GM12872 (cell line): ENCODE data around the gene FANK1.

Experiments
- CTCF ChIP-seq: IDR thresholded peaks from 3 replicates; pipeline ENCODE4 v1.5.1; 2011; ENCODE audit warnings: low read depth, mild to moderate bottlenecking, low read length, moderate library complexity; ENCODE audit not compliant: insufficient read depth

Gene FANK1

GRCh38 chr10:126006906-126007305 is 110.5 kb downstream of the FANK1 start:
- TF ChIP-seq CTCF, result no peak

GRCh38 chr10:126009650-126010049 is 113.3 kb downstream of the FANK1 start:
- TF ChIP-seq CTCF, result no peak

GRCh38 chr10:126011995-126012394 is 115.6 kb downstream of the FANK1 start:
- TF ChIP-seq CTCF, result no peak

GRCh38 chr10:126012485-126012884 is 116.1 kb downstream of the FANK1 start:
- TF ChIP-seq CTCF, result no peak

- 0 out of 3 replicates have a peak, but pooled peaks have one; percentile 20 for TF ChIP-seq CTCF
Measured at GRCh38 chr10:126013489-126014281, 117.3 kb downstream of the FANK1 start.

GRCh38 chr10:126014309-126014708 is 117.9 kb downstream of the FANK1 start:
- no peak for TF ChIP-seq CTCF

- TF ChIP-seq CTCF, result no peak
Measured at GRCh38 chr10:126015413-126015812, 119.0 kb downstream of the FANK1 start.
